ENCODE measurements around the gene ZFP1. TPM values are rescaled to one million over a fixed set of nuclear protein-coding genes. Genes with fewer than 3 reads are reported as not detected.
"Not testable (repeated sequence)": the region's sequence is repeated elsewhere in the genome, so short reads cannot be mapped to it uniquely, and the experiment has no call there.

Gene ZFP1
- total RNA-seq, 4 donors from 2014 or later = 5.5 to 12.6 (median 7.0) TPM

DNA sequence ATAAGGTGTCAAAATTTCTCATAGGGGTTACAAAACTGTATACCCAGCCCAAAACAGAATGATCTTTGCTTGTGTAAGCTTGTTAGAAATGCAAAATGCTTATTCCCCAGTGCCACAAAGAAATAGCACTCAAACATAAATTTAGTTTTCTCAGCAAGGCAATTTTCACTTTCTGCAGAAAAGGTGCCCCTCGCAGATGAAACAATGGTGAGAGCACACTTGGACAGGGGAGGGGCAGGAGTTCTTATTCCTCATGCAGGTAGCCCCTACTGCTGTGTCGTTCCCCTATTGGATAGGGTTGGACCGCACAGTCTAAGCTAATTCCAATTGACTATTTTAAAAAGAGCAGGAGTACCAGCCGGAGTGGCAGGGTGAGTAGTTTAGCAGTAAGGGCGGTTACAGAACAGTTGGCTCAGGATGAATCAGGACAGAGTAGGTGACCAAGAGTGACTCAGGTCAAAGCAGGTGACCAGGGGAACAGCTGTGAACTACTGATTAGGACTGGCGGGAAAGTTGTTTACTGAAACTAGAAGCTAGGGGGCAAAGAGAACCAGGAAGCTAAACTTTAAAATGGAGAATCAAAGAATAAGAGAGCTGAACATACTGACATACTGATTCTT, 26.3 kb upstream of the ZFP1 start:
- no peak for ATAC-seq (ENCODE audit: low FRiP score)
- no peak for DNase-seq (ENCODE audit: low spot score)
- TF ChIP-seq, protein P1, sequence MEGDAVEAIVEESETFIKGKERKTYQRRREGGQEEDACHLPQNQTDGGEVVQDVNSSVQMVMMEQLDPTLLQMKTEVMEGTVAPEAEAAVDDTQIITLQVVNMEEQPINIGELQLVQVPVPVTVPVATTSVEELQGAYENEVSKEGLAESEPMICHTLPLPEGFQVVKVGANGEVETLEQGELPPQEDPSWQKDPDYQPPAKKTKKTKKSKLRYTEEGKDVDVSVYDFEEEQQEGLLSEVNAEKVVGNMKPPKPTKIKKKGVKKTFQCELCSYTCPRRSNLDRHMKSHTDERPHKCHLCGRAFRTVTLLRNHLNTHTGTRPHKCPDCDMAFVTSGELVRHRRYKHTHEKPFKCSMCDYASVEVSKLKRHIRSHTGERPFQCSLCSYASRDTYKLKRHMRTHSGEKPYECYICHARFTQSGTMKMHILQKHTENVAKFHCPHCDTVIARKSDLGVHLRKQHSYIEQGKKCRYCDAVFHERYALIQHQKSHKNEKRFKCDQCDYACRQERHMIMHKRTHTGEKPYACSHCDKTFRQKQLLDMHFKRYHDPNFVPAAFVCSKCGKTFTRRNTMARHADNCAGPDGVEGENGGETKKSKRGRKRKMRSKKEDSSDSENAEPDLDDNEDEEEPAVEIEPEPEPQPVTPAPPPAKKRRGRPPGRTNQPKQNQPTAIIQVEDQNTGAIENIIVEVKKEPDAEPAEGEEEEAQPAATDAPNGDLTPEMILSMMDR (IDR thresholded peaks at IDR 0.05) = no peak

DNA sequence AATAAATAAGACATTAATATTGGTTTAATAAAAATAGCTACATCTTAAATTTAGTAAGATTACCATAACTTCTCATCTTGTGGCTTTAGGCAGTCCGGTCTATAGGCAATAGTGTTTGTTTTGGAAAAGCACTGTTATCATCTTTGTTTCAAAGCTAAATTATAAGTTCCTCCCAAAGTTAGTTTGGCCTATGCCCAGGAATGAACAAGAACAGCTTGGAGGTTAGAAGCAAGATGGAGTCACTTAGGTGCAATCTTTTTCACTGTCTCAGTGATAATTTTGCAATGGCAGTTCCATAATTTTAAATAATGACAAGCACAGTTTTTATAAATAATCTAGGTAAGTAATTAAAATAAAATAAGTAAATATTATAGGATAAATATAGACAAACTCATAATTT, 25.7 kb upstream of the ZFP1 start:
- no peak for ATAC-seq (ENCODE audit: low FRiP score)
- DNase-seq (ENCODE audit: low spot score) = no peak
- TF ChIP-seq, protein P1 (IDR thresholded peaks at IDR 0.05) = no peak

DNA sequence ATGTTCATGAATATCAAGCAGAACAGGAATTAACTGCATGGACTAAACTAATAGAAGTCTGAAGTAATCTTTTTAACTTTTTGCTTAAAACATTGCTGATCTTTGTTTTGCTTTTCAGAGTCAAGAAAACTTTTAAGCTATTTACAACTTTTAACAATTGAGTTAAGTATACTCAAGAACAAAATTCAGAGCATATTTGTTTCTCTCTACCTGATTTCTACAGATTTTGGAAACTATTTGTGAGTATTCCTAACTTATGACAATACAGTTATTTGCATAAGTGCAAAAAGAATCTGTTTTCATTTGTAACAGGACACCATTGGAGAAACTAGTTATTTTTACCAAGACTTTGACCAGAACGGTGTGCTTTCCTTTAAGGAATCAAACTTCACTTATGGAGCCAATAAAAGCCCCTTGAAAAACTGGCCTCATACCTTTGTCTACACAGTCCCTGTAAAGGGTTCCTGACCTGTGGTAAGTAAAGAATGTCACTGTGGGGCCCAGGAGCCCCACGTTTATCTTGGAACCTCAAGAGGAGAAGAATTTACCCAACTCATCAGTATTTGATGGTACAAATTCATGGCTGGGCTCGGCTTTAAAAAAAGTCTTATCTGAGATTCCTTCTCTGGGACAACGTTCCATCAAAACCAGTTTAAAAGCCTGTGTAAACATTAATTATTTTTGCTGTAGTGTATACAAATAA, 20.5 kb upstream of the ZFP1 start:
- TF ChIP-seq, protein P1 (IDR thresholded peaks at IDR 0.05) = no peak
- no peak for DNase-seq (ENCODE audit: low spot score)
- ATAC-seq (ENCODE audit: low FRiP score) = no peak

DNA sequence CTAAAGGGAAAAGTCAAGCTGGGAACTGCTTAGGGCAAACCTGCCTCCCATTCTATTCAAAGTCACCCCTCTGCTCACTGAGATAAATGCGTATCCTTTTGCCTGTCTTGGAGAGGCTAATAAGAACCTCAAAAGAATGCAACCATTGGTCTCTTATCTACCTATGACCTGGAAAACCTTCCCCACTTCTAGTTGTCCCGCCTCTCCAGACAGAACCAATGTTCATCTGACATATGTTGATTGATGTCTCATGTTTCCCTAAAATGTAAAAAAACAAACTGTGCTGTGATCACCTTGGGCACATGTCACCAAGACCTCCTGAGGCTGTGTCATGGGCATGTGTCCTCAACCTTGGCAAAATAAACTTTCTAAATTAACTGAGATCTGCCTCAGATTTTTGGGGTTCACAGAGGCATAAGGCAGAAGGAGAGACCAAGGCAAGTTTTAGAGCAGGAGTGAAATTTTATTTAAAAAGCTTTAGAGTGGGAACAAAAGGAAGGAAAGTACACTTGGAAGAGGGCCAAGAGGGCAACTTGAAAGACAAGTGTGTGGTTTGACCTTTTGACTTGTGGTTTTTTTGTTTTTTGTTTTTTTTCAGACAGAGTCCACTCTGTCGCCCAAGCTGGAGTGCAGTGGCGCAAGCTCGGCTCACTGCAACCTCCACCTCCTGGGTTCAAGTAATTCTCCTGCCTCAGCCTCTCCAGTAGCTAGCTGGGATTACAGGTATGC, 18.7 kb upstream of the ZFP1 start:
- not testable (repeated sequence) for ATAC-seq (ENCODE audit: low FRiP score); DNase-seq (ENCODE audit: low spot score)

DNA sequence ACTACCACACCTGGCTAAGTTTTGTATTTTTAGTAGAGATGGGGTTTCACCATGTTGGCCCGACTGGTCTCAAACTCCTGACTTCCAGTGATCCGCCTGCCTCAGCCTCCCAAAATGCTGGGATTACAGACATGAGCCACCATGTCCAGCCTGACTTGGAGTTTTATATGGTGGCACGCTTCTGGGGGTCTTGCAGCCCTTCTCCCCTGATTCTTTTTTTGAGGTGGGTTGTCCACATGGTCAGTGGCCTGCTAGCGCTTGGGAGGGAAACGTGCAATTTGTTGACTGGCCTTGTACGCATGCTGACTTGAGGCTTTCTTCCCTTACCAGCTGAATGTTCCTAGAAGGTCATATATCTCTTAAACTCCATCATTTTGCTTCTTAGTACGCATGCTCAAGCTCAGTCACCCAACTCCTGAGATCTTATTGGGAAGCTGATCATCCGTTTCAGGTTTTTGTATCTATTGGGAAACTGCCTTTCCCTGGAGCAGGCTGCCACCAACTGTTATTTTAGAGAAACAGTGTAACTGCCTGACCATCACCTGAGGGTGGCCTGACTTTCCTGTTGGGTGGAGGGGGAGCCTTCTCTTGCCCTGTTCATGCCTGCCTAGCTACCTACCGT, 18.1 kb upstream of the ZFP1 start:
- TF ChIP-seq, protein P1 (IDR thresholded peaks at IDR 0.05) = no peak
- DNase-seq (ENCODE audit: low spot score) (no peak), ATAC-seq (ENCODE audit: low FRiP score) (no peak)

DNA sequence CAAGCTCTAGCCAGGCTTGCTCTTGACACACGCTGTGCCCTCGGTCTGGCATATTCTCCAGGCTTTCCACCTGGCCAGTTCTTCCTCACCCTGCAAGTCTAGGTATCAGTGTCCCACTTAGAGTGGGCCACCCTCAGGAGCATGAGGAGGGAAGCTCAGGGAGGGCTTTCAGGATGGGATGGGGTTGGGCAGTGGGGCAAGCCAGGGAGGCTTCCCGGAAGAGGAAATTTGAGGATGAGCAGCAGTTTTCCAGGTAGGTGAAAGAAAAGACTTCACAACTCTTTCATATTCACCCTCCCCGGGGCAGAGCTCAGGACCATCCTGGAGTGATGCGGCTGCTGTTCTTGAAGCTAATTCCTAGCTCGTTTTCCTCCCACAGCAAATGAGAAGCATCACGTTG, 17.2 kb upstream of the ZFP1 start:
- TF ChIP-seq, protein P1 (IDR thresholded peaks at IDR 0.05) = no peak
- DNase-seq (ENCODE audit: low spot score) = no peak
- no peak for ATAC-seq (ENCODE audit: low FRiP score)

DNA sequence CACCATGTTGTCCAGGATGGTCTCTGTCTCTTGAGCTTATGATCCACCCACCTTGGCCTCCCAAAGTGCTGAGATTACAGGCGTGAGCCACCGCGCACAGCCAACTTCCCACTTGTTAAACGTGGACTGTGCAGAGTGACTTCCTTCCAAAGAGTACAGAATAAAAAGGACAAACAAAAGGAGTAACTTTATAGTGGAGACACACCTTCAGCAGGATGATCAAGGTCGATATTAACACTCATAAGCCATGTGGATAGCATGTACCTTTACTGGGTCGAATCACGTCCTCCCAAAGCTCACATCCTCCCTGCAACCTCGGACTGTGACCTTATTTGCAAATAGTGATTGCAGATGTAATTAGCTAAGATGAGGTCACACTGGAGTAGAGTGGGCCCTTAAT, 10.1 kb upstream of the ZFP1 start:
- no peak for DNase-seq (ENCODE audit: low spot score)
- no peak for ATAC-seq (ENCODE audit: low FRiP score)
- TF ChIP-seq, protein P1 (IDR thresholded peaks at IDR 0.05) = no peak

Data from omental fat pad (tissue), 4 donors.